ENCODE data around the gene TNFRSF1A.
A peak's percentile ranks its signal among the peaks of the same experiment; 100 is the strongest.
"Not testable (repeated sequence)": the region's sequence is repeated elsewhere in the genome, so short reads cannot be mapped to it uniquely, and the experiment has no call there.

TNFRSF1A gene

GRCh38 chr12:6302621-6303020 lies 39.3 kb downstream of the TNFRSF1A start:
- no peak for DNase-seq (ENCODE audit: low read depth)

DNA sequence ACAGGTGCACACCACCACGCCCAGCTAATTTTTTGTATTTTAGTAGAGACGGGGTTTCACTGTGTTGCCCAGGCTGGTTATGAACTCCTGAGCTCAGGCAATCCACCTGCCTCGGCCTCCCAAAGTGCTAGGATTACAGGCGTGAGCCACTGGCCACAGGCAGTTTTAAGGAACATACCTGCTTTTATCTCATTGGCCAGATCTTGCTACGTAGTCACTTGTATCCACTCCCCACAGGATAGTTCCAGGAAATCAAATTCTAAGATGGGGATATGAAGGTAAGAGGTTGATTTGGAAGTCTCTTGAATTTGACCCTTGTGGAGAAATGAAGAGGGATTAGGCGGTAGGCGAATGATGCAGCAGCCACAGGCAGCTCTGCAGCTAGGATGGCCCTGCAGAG lies 40.2 kb downstream of the TNFRSF1A start:
- DNase-seq (ENCODE audit: low read depth) = no peak

GRCh38 chr12:6297170-6297569 lies 44.7 kb downstream of the TNFRSF1A start:
- no peak for DNase-seq (ENCODE audit: low read depth)

DNA sequence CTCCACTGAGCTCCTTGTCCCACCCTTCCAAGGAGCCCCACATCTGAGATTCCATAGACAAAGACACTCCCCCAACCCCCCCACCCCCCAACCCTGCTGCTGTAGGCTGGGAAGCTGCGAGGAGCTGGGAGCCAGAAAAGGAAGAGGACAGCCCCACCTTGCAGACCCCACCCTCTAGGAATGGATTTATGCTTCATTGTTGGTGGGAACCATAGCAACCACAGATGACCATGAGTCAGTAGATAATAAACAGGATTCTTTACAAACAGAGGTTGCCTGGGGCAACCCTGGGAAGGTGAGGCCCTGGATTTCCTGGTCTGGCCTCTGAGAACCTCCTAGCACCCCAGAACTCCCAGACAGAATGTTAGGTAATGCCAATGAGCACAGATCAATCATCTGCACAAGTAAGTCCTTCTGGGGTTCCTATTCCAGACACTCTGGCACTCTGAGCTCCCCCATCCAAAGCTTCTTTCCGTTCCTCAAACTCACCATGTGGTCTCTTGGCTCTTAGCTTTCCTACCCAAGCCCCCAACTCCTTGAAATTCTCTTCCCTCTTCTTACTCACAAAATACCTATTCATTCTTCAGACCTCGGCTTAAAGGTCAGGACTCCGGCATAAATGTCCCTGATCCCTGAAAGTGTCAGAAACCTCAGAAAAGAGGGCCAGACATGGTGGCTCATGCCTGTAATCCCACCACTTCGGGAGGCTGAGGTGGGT lies 46.6 kb downstream of the TNFRSF1A start:
- DNase-seq (ENCODE audit: low read depth) = no peak

GRCh38 chr12:6294156-6295093 lies 47.5 kb downstream of the TNFRSF1A start:
- DNase-seq (ENCODE audit: low read depth) = no peak

DNA sequence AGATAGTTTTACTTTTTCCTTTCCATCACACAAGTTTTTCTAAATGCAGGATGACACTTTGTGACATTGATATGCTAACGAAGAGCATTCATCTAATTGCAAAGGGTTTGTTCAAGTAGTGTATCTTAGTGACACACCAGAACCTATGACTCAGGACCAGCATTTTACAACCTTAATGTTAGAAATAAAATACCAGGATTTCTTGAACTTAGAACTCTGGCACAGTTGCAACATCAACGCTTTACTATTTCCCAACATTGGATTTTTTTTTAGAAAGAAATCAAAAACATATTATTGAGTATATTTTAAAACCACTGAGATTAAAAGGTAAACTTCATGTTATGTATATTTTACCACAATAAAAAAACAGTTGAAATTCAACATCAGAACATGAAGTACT lies 49.3 kb downstream of the TNFRSF1A start:
- DNase-seq (ENCODE audit: low read depth) = no peak

GRCh38 chr12:6289906-6290305 lies 52.0 kb downstream of the TNFRSF1A start:
- DNase-seq (ENCODE audit: low read depth) = not testable (repeated sequence)

- not testable (repeated sequence) for DNase-seq (ENCODE audit: low read depth)
Observed at GRCh38 chr12:6289081-6289480, 52.8 kb downstream of the TNFRSF1A start.

DNA sequence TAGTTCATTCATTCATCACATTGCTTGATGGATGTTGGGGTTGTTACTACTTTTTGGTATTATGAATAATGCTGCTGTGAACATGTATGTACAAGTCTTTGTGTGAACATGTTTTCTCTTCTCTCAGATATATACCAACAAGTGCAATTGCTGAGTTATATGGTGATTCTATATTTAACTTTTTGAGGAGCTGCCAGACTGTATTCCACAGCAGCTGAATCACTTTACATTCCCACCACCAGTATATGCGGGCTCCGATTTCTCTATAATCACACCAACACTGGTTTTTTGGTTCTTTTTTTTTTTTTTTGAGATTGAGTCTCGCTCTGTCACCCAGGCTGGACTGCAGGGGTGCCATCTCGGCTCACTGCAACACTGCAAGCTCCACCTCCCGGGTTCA lies 53.6 kb downstream of the TNFRSF1A start:
- no peak for DNase-seq (ENCODE audit: low read depth)

- DNase-seq (ENCODE audit: low read depth) = no peak
Observed at GRCh38 chr12:6285532-6286306, 56.2 kb downstream of the TNFRSF1A start.

GRCh38 chr12:6285063-6285477 lies 56.8 kb downstream of the TNFRSF1A start:
- peak; percentile 51 for DNase-seq (ENCODE audit: low read depth)

DNA sequence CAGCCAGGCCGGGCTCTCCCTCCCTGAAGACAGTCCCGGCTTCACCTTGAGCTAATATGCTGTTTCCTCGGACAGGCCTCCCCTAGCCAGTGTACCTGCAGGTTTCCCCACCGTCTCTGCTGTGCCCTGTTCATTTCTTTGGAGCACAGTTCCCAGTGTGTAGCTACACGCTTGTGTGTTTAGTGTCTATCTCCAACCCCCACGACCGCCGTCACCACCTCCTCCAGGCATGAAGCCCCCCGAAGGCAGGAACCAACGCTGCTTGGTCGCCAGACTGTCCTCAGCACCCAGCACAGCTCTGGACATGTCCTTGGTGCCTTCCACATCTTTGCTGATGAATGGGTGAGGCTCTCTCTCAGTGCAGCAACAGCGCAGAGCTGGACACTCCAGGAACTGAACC lies 57.6 kb downstream of the TNFRSF1A start:
- DNase-seq (ENCODE audit: low read depth) = no peak

DNA sequence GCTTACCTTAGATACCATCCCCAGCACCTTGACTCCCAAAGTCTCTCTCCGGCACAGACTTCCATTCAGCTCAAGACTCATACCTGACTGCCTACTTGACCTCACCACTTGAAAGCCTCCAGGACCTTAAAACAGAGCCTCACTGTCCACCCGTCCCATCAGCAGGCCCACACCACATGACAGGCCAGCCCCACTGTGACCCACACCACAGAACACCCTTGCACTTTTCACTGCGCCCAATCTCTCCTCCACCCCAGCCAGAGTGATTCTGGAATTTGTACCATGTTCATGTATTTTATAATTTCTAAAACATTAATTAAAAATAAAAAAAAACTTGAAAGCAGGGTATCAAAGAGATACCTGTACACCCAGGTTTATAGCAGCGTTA lies 59.4 kb downstream of the TNFRSF1A start:
- no peak for DNase-seq (ENCODE audit: low read depth)

DNA sequence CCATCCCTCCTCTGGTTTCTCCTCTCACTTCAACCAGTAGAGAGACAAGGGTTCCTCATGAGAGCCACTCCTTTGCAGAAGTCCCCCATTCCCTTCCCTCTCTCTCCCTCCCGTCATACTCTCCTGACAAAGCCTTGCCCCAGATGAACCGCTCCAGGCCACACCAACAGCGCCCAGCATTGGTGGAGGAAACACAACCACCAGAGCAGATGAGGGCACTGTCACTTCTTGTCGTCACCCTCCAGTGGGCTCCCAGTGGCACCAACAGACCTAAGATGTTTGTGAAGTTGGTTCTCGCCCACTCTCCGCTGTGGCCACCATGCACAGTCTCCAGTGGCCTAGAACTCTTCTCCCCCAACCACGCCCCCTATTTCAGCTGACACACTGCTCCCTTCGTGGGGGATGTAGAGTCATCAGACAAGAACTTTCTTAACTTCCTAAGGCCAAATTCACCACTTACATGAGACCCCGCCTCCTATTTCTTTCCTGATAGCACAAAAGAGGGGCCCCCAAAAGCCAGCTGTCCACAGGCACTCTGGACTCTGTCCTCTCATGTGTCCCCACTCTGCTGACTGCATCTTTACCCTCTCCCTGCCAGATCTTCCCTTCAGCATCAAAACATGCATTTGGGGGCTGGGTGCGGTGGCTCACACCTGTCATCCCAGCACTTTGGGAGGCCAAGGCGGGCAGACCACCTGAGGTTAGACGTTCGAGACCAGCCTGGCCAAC lies 60.6 kb downstream of the TNFRSF1A start:
- DNase-seq (ENCODE audit: low read depth) = no peak

GRCh38 chr12:6280672-6281071 lies 61.2 kb downstream of the TNFRSF1A start:
- no peak for DNase-seq (ENCODE audit: low read depth)

GRCh38 chr12:6280053-6280469 lies 61.8 kb downstream of the TNFRSF1A start:
- DNase-seq (ENCODE audit: low read depth) = no peak

- no peak for DNase-seq (ENCODE audit: low read depth)
Observed at GRCh38 chr12:6279631-6280030, 62.2 kb downstream of the TNFRSF1A start.

DNA sequence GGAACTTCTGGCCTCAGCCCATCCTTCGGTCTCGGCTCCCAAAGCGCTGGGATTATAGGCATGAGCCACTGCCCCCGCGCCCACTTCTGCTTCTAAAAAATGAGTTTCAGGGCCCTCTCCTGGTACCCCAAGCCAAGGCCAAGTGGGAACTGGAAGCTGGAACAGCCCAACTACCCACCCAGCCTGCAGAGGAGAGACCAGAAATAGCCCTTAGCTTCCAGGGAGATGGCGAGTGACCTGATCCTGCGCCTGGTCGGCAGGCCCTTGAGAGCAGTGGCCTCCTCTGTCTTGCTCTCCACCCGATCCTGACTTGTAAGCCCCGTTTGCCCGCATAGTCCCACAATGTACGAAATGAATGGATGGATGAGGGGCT lies 62.6 kb downstream of the TNFRSF1A start:
- no peak for DNase-seq (ENCODE audit: low read depth)
